ENCODE results near the gene BOK. TPM values are rescaled to one million over a fixed set of nuclear protein-coding genes. Genes with fewer than 3 reads are reported as not detected.

BOK gene
- total and polyA plus RNA-seq, 2 of the 13 experiments (the other 11 are each of a cell fraction or from before 2014, with no cell fraction given), result 35.5 to 39.2 TPM

DNA sequence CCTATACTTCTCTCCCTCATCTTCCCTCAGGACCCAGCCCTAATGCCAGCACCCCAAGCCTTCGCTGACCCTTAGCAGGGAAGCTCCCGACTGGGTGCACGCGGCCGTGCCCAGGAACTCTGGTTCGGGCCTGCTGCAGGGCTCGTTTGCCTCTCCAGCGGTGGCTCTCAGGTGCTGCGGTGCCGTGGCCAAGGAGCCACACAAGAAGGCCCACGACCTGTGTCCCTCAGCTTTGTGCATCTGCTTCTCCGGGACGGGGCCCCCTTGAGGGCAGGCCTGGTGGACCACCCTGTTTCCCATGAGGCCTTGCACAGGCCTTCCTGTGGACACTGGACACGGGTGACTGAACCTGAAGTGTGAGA is 17.7 kb downstream of the BOK start:
- Histone ChIP-seq H3K79me2 (ENCODE audit: insufficient read depth, low read length) (no peaks in the 10 kb centered on the region), H3K36me3 (replicated peaks in 1 of 2; ENCODE audit: control insufficient read depth in 1 of 2, insufficient read depth in 2 of 2, low read length in 2 of 2) (peaks cover 7 to 21% of the 10 kb centered on the region in 2 experiments; a peak in 4 of 5 replicates), H3K9ac (ENCODE audit: insufficient read depth, low read depth, low read length) (no peak overlapping the region), H3K27ac (ENCODE audit: extremely low read length, insufficient read depth, low read length) (no peak overlapping the region), H3K9me3 (ENCODE audit: low read length) (no peaks in the 10 kb centered on the region), H3K4me3 (replicated peaks in 1 of 3; ENCODE audit: insufficient read depth in 1 of 3, low read depth in 2 of 3, low read length in 3 of 3) (no peak overlapping the region), H4K20me1 (ENCODE audit: insufficient read depth, low read length) (peaks cover 9% of the 10 kb centered on the region; the same call in 1 of the 2 replicates), H3K4me1 (ENCODE audit: insufficient read depth, low read length) (peaks cover 8% of the 10 kb centered on the region), H2AFZ (ENCODE audit: low read length) (no peak overlapping the region), H3K4me2 (ENCODE audit: low read depth, low read length) (no peak overlapping the region), H3K27me3 (ENCODE audit: control insufficient read depth in 1 of 2, insufficient read depth in 2 of 2, low read length in 2 of 2) (no peaks in the 10 kb centered on the region)
- no TSS peak for BruUV-seq (replicated peaks)
- no peak for DNase-seq (ENCODE audit: low spot score)
- CTCF ChIA-PET (ENCODE audit: low intra/inter-chr PET ratio, low total read pairs), result no interaction called here
- ATAC-seq, result peak; percentile 33
- intact Hi-C loops (cut with micrococcal nuclease; ENCODE audit: unreplicated experiment) (no loop called here), in situ Hi-C loops (cut with HindIII; ENCODE audit: extremely low pct_ligation_motif_present, low pct_unique_long_range_greater_than_20kb) (no loop called here)
- POLR2A ChIA-PET, result no interaction called here
- WGBS (ENCODE audit: low lambda C conversion rate), result 91% methylated on average over 13 of the region's 14 CpGs
- no peak for FAIRE-seq
- TF ChIP-seq NONO (IDR thresholded peaks at IDR 0.05) (no peak), NONO (CRISPR knock-in tag; conservative IDR thresholded peaks at IDR 0.05) (peak; percentile 52; the same call in 1 of the 2 replicates), AGO1 (IDR thresholded peaks at IDR 0.05; ENCODE audit: low read depth, low read length, poor library complexity, severe bottlenecking) (peak; percentile 88), ARNTL (CRISPR knock-in tag; IDR thresholded peaks at IDR 0.05) (no peak), NFE2 (CRISPR knock-in tag; IDR thresholded peaks at IDR 0.05) (no peak), NCOA5 (CRISPR knock-in tag; IDR thresholded peaks at IDR 0.05) (no peak), IKZF1 (IDR thresholded peaks at IDR 0.05) (no peak), ZIK1 (CRISPR knock-in tag; IDR thresholded peaks at IDR 0.05; ENCODE audit: borderline replicate concordance, low read depth) (0 out of 2 replicates have a peak, but pooled peaks have one; percentile 51), HIVEP1 (CRISPR knock-in tag; IDR thresholded peaks at IDR 0.05) (no peak), ZNF143 (CRISPR knock-in tag; IDR thresholded peaks at IDR 0.05) (peak; percentile 71), AGO2 (optimal IDR thresholded peaks at IDR 0.05; ENCODE audit: low read depth, low read length) (peak; percentile 88), PCBP1 (IDR thresholded peaks at IDR 0.05; ENCODE audit: borderline replicate concordance, low read depth, low read length) (0 out of 2 replicates have a peak, but pooled peaks have one; percentile 79)
- TF ChIP-seq, protein P1, sequence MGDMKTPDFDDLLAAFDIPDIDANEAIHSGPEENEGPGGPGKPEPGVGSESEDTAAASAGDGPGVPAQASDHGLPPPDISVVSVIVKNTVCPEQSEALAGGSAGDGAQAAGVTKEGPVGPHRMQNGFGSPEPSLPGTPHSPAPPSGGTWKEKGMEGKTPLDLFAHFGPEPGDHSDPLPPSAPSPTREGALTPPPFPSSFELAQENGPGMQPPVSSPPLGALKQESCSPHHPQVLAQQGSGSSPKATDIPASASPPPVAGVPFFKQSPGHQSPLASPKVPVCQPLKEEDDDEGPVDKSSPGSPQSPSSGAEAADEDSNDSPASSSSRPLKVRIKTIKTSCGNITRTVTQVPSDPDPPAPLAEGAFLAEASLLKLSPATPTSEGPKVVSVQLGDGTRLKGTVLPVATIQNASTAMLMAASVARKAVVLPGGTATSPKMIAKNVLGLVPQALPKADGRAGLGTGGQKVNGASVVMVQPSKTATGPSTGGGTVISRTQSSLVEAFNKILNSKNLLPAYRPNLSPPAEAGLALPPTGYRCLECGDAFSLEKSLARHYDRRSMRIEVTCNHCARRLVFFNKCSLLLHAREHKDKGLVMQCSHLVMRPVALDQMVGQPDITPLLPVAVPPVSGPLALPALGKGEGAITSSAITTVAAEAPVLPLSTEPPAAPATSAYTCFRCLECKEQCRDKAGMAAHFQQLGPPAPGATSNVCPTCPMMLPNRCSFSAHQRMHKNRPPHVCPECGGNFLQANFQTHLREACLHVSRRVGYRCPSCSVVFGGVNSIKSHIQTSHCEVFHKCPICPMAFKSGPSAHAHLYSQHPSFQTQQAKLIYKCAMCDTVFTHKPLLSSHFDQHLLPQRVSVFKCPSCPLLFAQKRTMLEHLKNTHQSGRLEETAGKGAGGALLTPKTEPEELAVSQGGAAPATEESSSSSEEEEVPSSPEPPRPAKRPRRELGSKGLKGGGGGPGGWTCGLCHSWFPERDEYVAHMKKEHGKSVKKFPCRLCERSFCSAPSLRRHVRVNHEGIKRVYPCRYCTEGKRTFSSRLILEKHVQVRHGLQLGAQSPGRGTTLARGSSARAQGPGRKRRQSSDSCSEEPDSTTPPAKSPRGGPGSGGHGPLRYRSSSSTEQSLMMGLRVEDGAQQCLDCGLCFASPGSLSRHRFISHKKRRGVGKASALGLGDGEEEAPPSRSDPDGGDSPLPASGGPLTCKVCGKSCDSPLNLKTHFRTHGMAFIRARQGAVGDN (CRISPR knock-in tag; IDR thresholded peaks at IDR 0.05), result peak; percentile 47
- TF ChIP-seq, protein P2, sequence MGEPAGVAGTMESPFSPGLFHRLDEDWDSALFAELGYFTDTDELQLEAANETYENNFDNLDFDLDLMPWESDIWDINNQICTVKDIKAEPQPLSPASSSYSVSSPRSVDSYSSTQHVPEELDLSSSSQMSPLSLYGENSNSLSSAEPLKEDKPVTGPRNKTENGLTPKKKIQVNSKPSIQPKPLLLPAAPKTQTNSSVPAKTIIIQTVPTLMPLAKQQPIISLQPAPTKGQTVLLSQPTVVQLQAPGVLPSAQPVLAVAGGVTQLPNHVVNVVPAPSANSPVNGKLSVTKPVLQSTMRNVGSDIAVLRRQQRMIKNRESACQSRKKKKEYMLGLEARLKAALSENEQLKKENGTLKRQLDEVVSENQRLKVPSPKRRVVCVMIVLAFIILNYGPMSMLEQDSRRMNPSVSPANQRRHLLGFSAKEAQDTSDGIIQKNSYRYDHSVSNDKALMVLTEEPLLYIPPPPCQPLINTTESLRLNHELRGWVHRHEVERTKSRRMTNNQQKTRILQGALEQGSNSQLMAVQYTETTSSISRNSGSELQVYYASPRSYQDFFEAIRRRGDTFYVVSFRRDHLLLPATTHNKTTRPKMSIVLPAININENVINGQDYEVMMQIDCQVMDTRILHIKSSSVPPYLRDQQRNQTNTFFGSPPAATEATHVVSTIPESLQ (CRISPR knock-in tag; conservative IDR thresholded peaks at IDR 0.05), result no peak
- TF ChIP-seq, protein P3, sequence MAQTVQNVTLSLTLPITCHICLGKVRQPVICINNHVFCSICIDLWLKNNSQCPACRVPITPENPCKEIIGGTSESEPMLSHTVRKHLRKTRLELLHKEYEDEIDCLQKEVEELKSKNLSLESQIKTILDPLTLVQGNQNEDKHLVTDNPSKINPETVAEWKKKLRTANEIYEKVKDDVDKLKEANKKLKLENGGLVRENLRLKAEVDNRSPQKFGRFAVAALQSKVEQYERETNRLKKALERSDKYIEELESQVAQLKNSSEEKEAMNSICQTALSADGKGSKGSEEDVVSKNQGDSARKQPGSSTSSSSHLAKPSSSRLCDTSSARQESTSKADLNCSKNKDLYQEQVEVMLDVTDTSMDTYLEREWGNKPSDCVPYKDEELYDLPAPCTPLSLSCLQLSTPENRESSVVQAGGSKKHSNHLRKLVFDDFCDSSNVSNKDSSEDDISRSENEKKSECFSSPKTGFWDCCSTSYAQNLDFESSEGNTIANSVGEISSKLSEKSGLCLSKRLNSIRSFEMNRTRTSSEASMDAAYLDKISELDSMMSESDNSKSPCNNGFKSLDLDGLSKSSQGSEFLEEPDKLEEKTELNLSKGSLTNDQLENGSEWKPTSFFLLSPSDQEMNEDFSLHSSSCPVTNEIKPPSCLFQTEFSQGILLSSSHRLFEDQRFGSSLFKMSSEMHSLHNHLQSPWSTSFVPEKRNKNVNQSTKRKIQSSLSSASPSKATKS (CRISPR knock-in tag; IDR thresholded peaks at IDR 0.05), result no peak
- TF ChIP-seq, protein P4, sequence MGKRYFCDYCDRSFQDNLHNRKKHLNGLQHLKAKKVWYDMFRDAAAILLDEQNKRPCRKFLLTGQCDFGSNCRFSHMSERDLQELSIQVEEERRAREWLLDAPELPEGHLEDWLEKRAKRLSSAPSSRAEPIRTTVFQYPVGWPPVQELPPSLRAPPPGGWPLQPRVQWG (CRISPR knock-in tag; IDR thresholded peaks at IDR 0.05; ENCODE audit: borderline replicate concordance, low read depth), result no peak
